HepG2 (cell line): ENCODE measurements around the gene ADGRB2.

Experiments used
- ATF3 ChIP-seq: sonication (generic); formaldehyde crosslinking; IDR thresholded peaks from 2 replicates; pipeline ENCODE4 v1.4.0; 2020; ENCODE audit warnings: missing genetic modification reagents
- CTCF ChIP-seq: sonication (generic); formaldehyde crosslinking; IDR thresholded peaks from 2 replicates; pipeline ENCODE4 v1.5.0; 2020; ENCODE audit warnings: mild to moderate bottlenecking, missing genetic modification reagents, moderate library complexity
- GABPA ChIP-seq, 2 experiments: IDR thresholded peaks; 2 replicates each; pipeline ENCODE4 v1.6.1; 2011 to 2016; ENCODE audit warnings: low read depth in 2 of 2, low read length in 1 of 2, missing biosample characterization in 1 of 2, missing genetic modification characterization in 1 of 2
- HDAC2 ChIP-seq: sonication (generic); formaldehyde crosslinking; IDR thresholded peaks from 2 replicates; pipeline ENCODE4 v1.4.0; 2020; ENCODE audit warnings: missing genetic modification reagents
- NBN ChIP-seq: fragments of 450-650 bp; conservative IDR thresholded peaks from 2 replicates; pipeline ENCODE4 v1.6.1; 2017
- POLR2AphosphoS2 ChIP-seq: IDR thresholded peaks from 2 replicates; pipeline ENCODE4 v1.6.1; 2011; ENCODE audit warnings: low read depth, low read length, improper control_type of control experiment
- POLR2AphosphoS5 ChIP-seq: IDR thresholded peaks from 2 replicates; pipeline ENCODE4 v1.6.1; 2012; ENCODE audit warnings: low read depth, low read length
- SAP130 ChIP-seq: IDR thresholded peaks from 2 replicates; pipeline ENCODE4 v1.6.1; 2016; ENCODE audit warnings: low read depth
- UBTF ChIP-seq: sonication (generic); formaldehyde crosslinking; IDR thresholded peaks from 2 replicates; pipeline ENCODE4 v1.4.0; 2020; ENCODE audit warnings: mild to moderate bottlenecking, missing genetic modification reagents
- ZNF274 ChIP-seq: sonication (generic); formaldehyde crosslinking; IDR thresholded peaks from 2 replicates; pipeline ENCODE4 v1.5.1; 2020; ENCODE audit warnings: mild to moderate bottlenecking, missing genetic modification reagents
- ZNF430 ChIP-seq: sonication (generic); formaldehyde crosslinking; IDR thresholded peaks from 2 replicates; pipeline ENCODE4 v1.9.0; 2021; ENCODE audit warnings: mild to moderate bottlenecking, missing genetic modification reagents
- ZNF431 ChIP-seq: sonication (generic); formaldehyde crosslinking; IDR thresholded peaks from 2 replicates; pipeline ENCODE4 v1.9.0; 2022; ENCODE audit warnings: missing genetic modification reagents, low read depth, mild to moderate bottlenecking, borderline replicate concordance

- no peak for TF ChIP-seq HDAC2 (CRISPR knock-in tag)
- TF ChIP-seq ZNF431 (CRISPR knock-in tag), result no peak
- no peak for TF ChIP-seq POLR2AphosphoS5
- TF ChIP-seq UBTF, result no peak
- no peak for TF ChIP-seq ZNF430 (CRISPR knock-in tag)
- TF ChIP-seq NBN, result no peak
- no peak for TF ChIP-seq ATF3 (CRISPR knock-in tag)
- no peak for TF ChIP-seq GABPA (IDR thresholded peaks at IDR 0.05; ENCODE audit: low read depth, low read length)
- TF ChIP-seq GABPA (CRISPR knock-in tag; IDR thresholded peaks at IDR 0.05; ENCODE audit: low read depth), result no peak
- no peak for TF ChIP-seq ZNF274 (CRISPR knock-in tag)
- no peak for TF ChIP-seq CTCF (CRISPR knock-in tag)
- no peak for TF ChIP-seq SAP130
- TF ChIP-seq POLR2AphosphoS2, result no peak
These were observed 31.3 kb downstream of the ADGRB2 start for GRCh38 chr1:31732751-31733289.
